Activated CD4-positive, alpha-beta T cell treated with anti-CD3 and anti-CD28 coated beads for 4 hours (primary cell): ENCODE measurements around the gene FEZF1.

ENCODE experiments used
- DNase-seq, 2 donors: peaks; one replicate each; pipeline ENCODE4 v3.0.0-alpha.2; 2020

FEZF1 gene

GRCh38 chr7:122304319-122304975 lies at the start of gene FEZF1:
TSS of gene FEZF1 (minus strand) at chr7:122304750. CDS start at chr7:122304437, 313 bp downstream.
- no peak for DNase-seq

DNA sequence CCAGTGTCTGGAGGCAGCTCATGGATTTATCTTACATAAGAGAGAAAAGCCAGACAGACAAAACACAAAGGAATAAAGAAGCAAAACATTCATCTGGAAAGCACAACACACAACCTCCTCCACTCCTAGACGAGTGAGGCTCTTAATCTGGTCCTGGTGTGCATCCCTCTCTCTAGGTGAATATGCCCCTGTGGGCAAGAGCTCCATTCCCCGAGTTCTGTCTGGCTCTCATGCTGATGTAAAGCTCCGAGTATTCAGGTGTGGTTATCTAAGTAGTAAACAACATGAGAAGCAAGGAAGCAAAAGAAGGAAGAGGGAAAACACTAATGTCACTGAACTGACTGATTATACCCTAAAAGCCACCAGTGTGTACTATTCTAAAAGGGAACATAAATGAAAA lies 47.9 kb upstream of the FEZF1 start:
- DNase-seq = no peak

GRCh38 chr7:122350701-122351100 lies 46.2 kb upstream of the FEZF1 start:
- no peak for DNase-seq

- no peak for DNase-seq
Observed at GRCh38 chr7:122344303-122344620, 39.7 kb upstream of the FEZF1 start.

DNA sequence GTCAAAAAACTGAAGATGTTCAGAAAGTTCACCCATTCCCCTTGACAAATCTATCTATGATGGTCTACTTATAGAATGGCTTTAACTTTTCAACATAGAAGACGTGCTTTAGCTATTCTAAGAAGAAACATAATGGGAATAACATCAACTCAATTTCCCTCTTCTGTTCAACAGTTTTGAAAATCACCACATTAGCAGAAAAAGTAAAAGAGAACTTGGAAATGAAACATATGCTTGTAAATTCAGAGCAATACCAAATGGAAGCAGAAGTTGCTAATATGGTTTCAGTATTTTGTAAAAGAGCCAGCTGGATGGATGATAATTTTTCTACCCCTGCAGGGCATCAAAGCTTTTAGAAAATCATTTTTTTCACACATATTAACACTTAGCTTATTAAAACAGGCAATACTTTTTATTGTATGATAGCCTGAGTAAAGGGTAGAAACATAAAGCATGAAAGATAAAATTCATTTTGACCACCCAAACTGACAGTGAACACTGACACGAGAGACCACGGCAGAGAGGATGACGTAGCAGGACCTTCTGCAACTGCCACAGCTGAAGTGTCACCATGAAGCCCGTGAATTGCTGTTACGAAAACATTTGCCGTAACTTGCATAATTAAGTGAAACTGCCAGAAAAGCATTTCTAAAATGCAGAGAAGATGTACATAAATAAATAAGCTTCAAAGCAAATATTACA lies 39.2 kb upstream of the FEZF1 start:
- no peak for DNase-seq

GRCh38 chr7:122340427-122340826 lies 35.9 kb upstream of the FEZF1 start:
- DNase-seq = no peak

DNA sequence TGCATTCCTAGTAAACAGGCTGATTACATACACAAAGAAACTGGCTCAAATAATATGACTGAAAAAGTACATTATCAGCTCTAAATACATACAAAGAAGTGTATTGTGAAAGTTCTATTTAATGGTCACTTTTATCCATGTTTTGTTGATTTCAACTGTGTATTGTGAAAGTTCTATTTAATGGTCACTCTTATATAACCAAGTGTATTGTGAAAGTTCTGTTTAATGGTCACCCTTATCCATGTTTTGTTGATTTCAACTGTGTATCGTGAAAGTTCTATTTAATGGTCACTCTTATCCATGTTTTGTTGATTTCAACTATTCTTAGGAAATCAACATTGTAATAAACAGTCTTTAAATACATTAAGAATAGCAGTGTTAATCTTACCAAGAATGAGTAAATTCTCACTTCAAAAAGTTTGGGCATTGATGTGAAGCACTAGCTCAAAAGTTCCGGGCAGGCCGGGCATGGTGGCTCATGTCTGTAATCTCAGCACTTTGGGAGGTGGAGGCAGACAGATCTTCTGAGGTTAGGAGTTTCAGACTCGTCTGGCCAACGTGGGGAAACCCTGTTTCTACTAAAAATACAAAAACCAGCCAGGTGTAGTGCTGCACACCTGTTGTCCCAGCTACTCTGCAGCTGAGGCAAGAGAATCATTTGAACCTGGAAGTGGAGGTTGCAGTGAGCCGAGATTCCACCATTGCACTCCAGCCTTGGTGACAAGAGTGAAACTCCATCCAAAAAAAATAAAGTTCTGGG lies 34.8 kb upstream of the FEZF1 start:
- DNase-seq = no peak

- no peak for DNase-seq
Observed at GRCh38 chr7:122337011-122337410, 32.5 kb upstream of the FEZF1 start.

DNA sequence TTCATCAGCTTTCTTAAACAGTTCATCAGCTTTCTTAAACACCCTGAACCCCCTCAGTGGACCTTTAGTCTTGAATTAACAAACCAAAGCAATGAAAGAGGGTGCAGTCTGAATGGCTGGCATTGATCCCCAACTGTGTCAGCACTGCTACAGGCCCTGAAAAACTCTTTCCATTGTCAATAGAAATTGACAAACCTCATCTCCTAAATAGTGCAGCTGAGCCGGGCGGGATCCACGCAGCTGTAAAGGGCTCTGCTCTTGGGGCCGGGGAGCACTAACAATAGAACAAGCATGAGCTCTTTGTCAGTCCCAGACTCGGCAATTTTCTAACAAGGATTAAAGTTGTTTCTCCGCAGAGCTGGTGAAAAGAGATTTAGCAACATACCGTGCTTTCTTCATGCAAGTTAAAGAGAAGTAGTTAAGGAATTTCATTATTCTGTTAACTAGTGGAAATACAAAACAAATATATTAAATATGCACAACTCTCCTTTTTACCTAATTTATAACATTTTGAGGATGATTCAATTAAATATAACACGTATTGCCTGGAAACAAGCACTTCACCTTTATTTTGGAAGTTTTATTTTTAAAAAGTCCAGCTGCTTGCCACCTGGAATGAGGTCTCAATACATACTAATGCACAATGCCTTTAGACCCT lies 24.7 kb upstream of the FEZF1 start:
- no peak for DNase-seq

- DNase-seq = no peak
Observed at GRCh38 chr7:122327969-122328368, 23.4 kb upstream of the FEZF1 start.

- DNase-seq = no peak
Observed at GRCh38 chr7:122316467-122317388, 12.2 kb upstream of the FEZF1 start.

DNA sequence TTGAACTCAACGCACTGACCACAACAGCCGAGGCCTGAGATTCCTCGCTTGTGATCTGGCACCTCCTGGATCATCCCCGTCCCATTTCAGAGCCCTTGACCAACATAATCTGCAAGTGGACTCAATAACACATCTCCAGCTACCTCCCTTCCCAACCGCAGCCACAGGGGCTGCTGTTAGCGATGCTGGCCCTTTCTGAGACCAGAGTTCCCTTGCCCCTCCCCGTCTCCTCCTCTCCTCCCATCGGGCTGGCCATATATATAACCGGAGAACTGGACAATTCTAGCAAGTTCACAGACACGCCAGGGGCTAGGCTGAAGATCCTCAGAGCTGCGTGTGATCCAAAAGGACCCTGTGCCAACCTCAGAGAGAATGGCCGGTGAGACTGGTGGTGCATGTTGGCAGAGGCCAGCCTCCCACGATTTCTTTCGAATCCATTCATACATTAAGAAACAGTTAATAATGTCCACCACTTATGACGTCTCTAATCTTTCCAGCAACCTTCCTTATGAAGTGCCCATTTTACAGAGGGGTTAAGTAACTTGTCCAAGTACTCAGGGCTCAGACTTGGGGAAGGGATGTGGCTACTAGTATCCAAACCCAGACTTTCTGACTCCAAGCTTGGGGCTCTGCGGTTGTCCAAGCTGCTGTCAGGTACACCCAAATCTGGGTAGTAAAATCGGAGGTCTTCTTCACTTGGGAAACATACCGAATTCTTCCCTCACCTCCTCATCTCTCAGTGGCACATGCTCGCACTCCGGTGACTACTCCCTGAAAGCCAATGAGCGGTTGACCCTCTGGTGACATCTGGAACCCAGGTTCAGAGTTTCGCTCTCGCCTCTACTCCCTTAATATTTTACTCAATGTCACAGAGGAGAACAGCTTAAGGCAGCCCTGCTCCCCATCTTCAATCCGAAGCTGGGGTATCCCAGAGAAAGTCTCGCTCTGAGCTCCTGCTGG lies 11.2 kb upstream of the FEZF1 start:
- DNase-seq = no peak

DNA sequence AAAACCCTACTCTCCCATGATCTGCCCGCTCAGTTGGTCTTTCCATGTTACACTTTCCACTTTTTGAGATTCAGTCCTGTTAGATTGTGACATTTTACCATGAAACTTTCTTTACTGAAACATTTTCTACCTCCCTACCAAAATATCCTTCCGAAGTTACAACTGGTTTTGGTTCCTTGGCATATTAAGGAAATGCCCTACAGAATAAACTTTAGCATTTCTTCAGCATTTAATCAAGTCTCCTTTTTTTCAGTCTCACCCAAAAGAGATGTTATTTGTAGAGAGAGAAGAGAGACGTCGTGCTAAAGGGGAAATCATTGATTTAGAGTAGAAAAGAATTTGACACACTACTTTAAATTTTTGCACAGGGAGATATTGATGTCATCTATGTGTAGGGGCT lies 9.7 kb upstream of the FEZF1 start:
- DNase-seq = no peak

- DNase-seq = no peak
Observed at GRCh38 chr7:122312789-122313188, 8.2 kb upstream of the FEZF1 start.

- no peak for DNase-seq
Observed at GRCh38 chr7:122311734-122312450, 7.3 kb upstream of the FEZF1 start.

DNA sequence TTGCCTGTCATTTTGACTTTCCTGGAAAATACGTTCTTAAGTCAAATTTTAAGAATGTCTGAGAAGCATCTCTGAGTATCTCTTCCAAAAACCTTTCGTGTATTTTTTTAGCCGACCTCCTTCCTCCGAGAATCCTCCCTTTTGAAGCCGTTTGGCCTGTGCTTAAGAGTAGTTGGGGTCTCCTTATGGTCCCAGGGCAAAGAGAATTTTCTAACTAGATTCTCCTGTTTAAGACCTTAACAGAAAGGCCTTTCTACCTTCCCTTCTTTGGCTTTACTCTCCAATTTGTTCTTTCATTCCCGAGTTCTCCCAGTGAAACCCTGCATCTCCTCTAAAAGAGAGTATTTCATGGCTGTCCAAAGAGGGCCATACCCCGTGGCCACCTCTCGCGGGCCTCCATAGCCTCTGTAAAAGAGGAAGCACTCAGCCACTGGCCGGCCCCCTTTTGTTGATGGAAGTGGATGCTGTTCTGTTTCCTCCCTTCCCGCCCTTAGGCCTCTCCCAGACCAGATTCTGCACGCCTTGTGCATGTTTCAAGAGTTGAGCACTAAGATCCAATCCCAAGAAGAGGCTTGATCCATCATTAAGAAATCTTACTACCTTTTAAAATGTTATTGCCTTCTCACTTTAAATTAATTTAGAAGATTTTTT lies 6.6 kb upstream of the FEZF1 start:
- DNase-seq = no peak

GRCh38 chr7:122310119-122311021 lies 5.8 kb upstream of the FEZF1 start:
- no peak for DNase-seq

GRCh38 chr7:122309421-122309820 lies 4.9 kb upstream of the FEZF1 start:
- DNase-seq = no peak

DNA sequence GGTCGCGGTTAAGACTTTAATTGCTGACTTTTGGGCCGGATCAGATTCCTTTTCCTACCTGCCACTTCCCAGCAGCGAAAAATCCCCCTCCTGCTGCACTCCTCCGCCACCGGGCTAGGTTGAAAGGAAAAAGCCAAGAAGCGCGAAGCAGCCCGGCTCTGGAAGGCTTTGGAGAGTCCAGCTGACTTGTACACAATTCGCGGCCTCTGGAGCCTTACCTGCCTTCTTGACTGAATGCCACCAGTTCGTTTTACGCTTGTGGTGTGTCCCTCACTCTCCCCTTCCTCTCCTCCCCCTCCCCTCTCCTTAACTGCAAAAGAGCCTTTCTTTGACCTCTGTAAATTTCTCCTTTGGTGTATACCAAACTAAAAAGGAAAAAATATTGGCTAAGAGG lies 2.7 kb upstream of the FEZF1 start:
- no peak for DNase-seq
